ENCODE data around the gene ITGAX. TPM values are rescaled to one million over a fixed set of nuclear protein-coding genes. Genes with fewer than 3 reads are reported as not detected.
"Not testable (repeated sequence)": the region's sequence is repeated elsewhere in the genome, so short reads cannot be mapped to it uniquely, and the experiment has no call there.

The ITGAX gene
- total RNA-seq = 1.0 TPM

- no peaks in the 10 kb centered on the region for H3K36me3 ChIP-seq (ENCODE audit: control insufficient read depth in 3 of 3, insufficient read depth in 3 of 3, low read length in 3 of 3)
- peaks cover 0 to 2% (median 0%) of the 10 kb centered on the region in 3 donors for H3K27me3 ChIP-seq (ENCODE audit: control insufficient read depth in 3 of 3, insufficient read depth in 3 of 3, low read length in 3 of 3)
- no peak within 1 kb of the TSS for H3K9ac ChIP-seq (ENCODE audit: low read depth in 1 of 3, low read length in 3 of 3)
- no peak within 1 kb of the TSS for H3K27ac ChIP-seq (ENCODE audit: low read depth, low read length)
- no peak within 1 kb of the TSS for H3K4me3 ChIP-seq (ENCODE audit: low read length in 3 of 3)
- H3K9me3 ChIP-seq (ENCODE audit: control insufficient read depth in 3 of 3, low read length in 3 of 3) = no peaks in the 10 kb centered on the region
- peaks cover 13 to 14% (median 14%) of the 10 kb centered on the region in 3 donors for H3K4me1 ChIP-seq (ENCODE audit: control insufficient read depth in 3 of 3, insufficient read depth in 3 of 3, low read length in 3 of 3)
These were observed at the start of gene ITGAX for GRCh38 chr16:31354394-31355291. TSS of gene ITGAX (plus strand) at chr16:31355176. CDS start at chr16:31355255, 79 bp downstream.

- Histone ChIP-seq H3K27me3 (ENCODE audit: control insufficient read depth in 3 of 3, insufficient read depth in 3 of 3, low read length in 3 of 3) (no peaks in the 10 kb centered on the region), H3K4me1 (ENCODE audit: control insufficient read depth in 3 of 3, insufficient read depth in 3 of 3, low read length in 3 of 3) (no peaks in the 10 kb centered on the region), H3K4me3 (ENCODE audit: low read length in 3 of 3) (no peak overlapping the region), H3K9ac (ENCODE audit: low read depth in 1 of 3, low read length in 3 of 3) (no peak overlapping the region), H3K9me3 (ENCODE audit: control insufficient read depth in 3 of 3, low read length in 3 of 3) (no peaks in the 10 kb centered on the region), H3K27ac (ENCODE audit: low read depth, low read length) (no peak overlapping the region), H3K36me3 (ENCODE audit: control insufficient read depth in 3 of 3, insufficient read depth in 3 of 3, low read length in 3 of 3) (no peaks in the 10 kb centered on the region)
These were observed 49.8 kb upstream of the ITGAX start for GRCh38 chr16:31305219-31305618.

- not testable (repeated sequence) for H3K9me3 ChIP-seq (ENCODE audit: control insufficient read depth in 3 of 3, low read length in 3 of 3); H3K4me3 ChIP-seq (ENCODE audit: low read length in 3 of 3); H3K27ac ChIP-seq (ENCODE audit: low read depth, low read length); H3K36me3 ChIP-seq (ENCODE audit: control insufficient read depth in 3 of 3, insufficient read depth in 3 of 3, low read length in 3 of 3); H3K27me3 ChIP-seq (ENCODE audit: control insufficient read depth in 3 of 3, insufficient read depth in 3 of 3, low read length in 3 of 3); H3K9ac ChIP-seq (ENCODE audit: low read depth in 1 of 3, low read length in 3 of 3); H3K4me1 ChIP-seq (ENCODE audit: control insufficient read depth in 3 of 3, insufficient read depth in 3 of 3, low read length in 3 of 3)
These were observed 46.6 kb upstream of the ITGAX start for GRCh38 chr16:31308381-31308780.

- H3K27me3 ChIP-seq (ENCODE audit: control insufficient read depth in 3 of 3, insufficient read depth in 3 of 3, low read length in 3 of 3) = peaks cover 0 to under 1% (median 0%) of the 10 kb centered on the region in 3 donors
- no peak overlapping the region for H3K4me3 ChIP-seq (ENCODE audit: low read length in 3 of 3)
- H3K4me1 ChIP-seq (ENCODE audit: control insufficient read depth in 3 of 3, insufficient read depth in 3 of 3, low read length in 3 of 3) = no peaks in the 10 kb centered on the region
- H3K36me3 ChIP-seq (ENCODE audit: control insufficient read depth in 3 of 3, insufficient read depth in 3 of 3, low read length in 3 of 3) = peaks cover 0 to 3% (median 0%) of the 10 kb centered on the region in 3 donors
- H3K27ac ChIP-seq (ENCODE audit: low read depth, low read length) = no peak overlapping the region
- peaks cover 0 to 8% (median 5%) of the 10 kb centered on the region in 3 donors for H3K9me3 ChIP-seq (ENCODE audit: control insufficient read depth in 3 of 3, low read length in 3 of 3)
- no peak overlapping the region for H3K9ac ChIP-seq (ENCODE audit: low read depth in 1 of 3, low read length in 3 of 3)
These were observed 32.5 kb upstream of the ITGAX start for GRCh38 chr16:31322500-31322899.

GRCh38 chr16:31323959-31324629, 30.9 kb upstream of the ITGAX start:
- peaks cover 0 to 10% (median 5%) of the 10 kb centered on the region in 3 donors for H3K9me3 ChIP-seq (ENCODE audit: control insufficient read depth in 3 of 3, low read length in 3 of 3)
- H3K27me3 ChIP-seq (ENCODE audit: control insufficient read depth in 3 of 3, insufficient read depth in 3 of 3, low read length in 3 of 3) = peaks cover 10 to 14% (median 12%) of the 10 kb centered on the region in 3 donors
- H3K9ac ChIP-seq (ENCODE audit: low read depth in 1 of 3, low read length in 3 of 3) = no peak overlapping the region
- peaks cover 0 to 7% (median 0%) of the 10 kb centered on the region in 3 donors for H3K36me3 ChIP-seq (ENCODE audit: control insufficient read depth in 3 of 3, insufficient read depth in 3 of 3, low read length in 3 of 3)
- no peak overlapping the region for H3K4me3 ChIP-seq (ENCODE audit: low read length in 3 of 3)
- H3K4me1 ChIP-seq (ENCODE audit: control insufficient read depth in 3 of 3, insufficient read depth in 3 of 3, low read length in 3 of 3) = no peaks in the 10 kb centered on the region
- H3K27ac ChIP-seq (ENCODE audit: low read depth, low read length) = no peak overlapping the region

GRCh38 chr16:31325171-31325570, 29.8 kb upstream of the ITGAX start:
- peaks cover 0 to 10% (median 5%) of the 10 kb centered on the region in 3 donors for H3K9me3 ChIP-seq (ENCODE audit: control insufficient read depth in 3 of 3, low read length in 3 of 3)
- no peak overlapping the region for H3K9ac ChIP-seq (ENCODE audit: low read depth in 1 of 3, low read length in 3 of 3)
- H3K4me1 ChIP-seq (ENCODE audit: control insufficient read depth in 3 of 3, insufficient read depth in 3 of 3, low read length in 3 of 3) = peaks cover 0 to 4% (median 0%) of the 10 kb centered on the region in 3 donors
- peaks cover 0 to 7% (median 0%) of the 10 kb centered on the region in 3 donors for H3K36me3 ChIP-seq (ENCODE audit: control insufficient read depth in 3 of 3, insufficient read depth in 3 of 3, low read length in 3 of 3)
- no peak overlapping the region for H3K4me3 ChIP-seq (ENCODE audit: low read length in 3 of 3)
- peaks cover 21 to 25% (median 23%) of the 10 kb centered on the region in 3 donors for H3K27me3 ChIP-seq (ENCODE audit: control insufficient read depth in 3 of 3, insufficient read depth in 3 of 3, low read length in 3 of 3)
- no peak overlapping the region for H3K27ac ChIP-seq (ENCODE audit: low read depth, low read length)

- no peak overlapping the region for H3K4me3 ChIP-seq (ENCODE audit: low read length in 3 of 3)
- H3K9me3 ChIP-seq (ENCODE audit: control insufficient read depth in 3 of 3, low read length in 3 of 3) = peaks cover 0 to 5% (median 0%) of the 10 kb centered on the region in 3 donors
- H3K27me3 ChIP-seq (ENCODE audit: control insufficient read depth in 3 of 3, insufficient read depth in 3 of 3, low read length in 3 of 3) = peaks cover 40 to 46% (median 43%) of the 10 kb centered on the region in 3 donors
- H3K27ac ChIP-seq (ENCODE audit: low read depth, low read length) = no peak overlapping the region
- H3K36me3 ChIP-seq (ENCODE audit: control insufficient read depth in 3 of 3, insufficient read depth in 3 of 3, low read length in 3 of 3) = peaks cover 0 to 7% (median 0%) of the 10 kb centered on the region in 3 donors
- H3K9ac ChIP-seq (ENCODE audit: low read depth in 1 of 3, low read length in 3 of 3) = no peak overlapping the region
- peaks cover 0 to 8% (median 0%) of the 10 kb centered on the region in 3 donors for H3K4me1 ChIP-seq (ENCODE audit: control insufficient read depth in 3 of 3, insufficient read depth in 3 of 3, low read length in 3 of 3)
These were observed 27.2 kb upstream of the ITGAX start for GRCh38 chr16:31327646-31328225.

GRCh38 chr16:31328322-31329052, 26.5 kb upstream of the ITGAX start:
- Histone ChIP-seq H3K9me3 (ENCODE audit: control insufficient read depth in 3 of 3, low read length in 3 of 3) (peaks cover 0 to 2% (median 0%) of the 10 kb centered on the region in 3 donors), H3K27me3 (ENCODE audit: control insufficient read depth in 3 of 3, insufficient read depth in 3 of 3, low read length in 3 of 3) (peaks cover 40 to 47% (median 46%) of the 10 kb centered on the region in 3 donors), H3K4me1 (ENCODE audit: control insufficient read depth in 3 of 3, insufficient read depth in 3 of 3, low read length in 3 of 3) (peaks cover 0 to 8% (median under 1%) of the 10 kb centered on the region in 3 donors), H3K9ac (ENCODE audit: low read depth in 1 of 3, low read length in 3 of 3) (no peak overlapping the region), H3K27ac (ENCODE audit: low read depth, low read length) (no peak overlapping the region), H3K36me3 (ENCODE audit: control insufficient read depth in 3 of 3, insufficient read depth in 3 of 3, low read length in 3 of 3) (peaks cover 0 to 7% (median 0%) of the 10 kb centered on the region in 3 donors), H3K4me3 (ENCODE audit: low read length in 3 of 3) (no peak overlapping the region)

All from skeletal muscle tissue (tissue), 4 donors.